AG04450 (cell line): ENCODE measurements around the gene TES. TPM values are rescaled to one million over a fixed set of nuclear protein-coding genes. Genes with fewer than 3 reads are reported as not detected.
A peak's percentile ranks its signal among the peaks of the same experiment; 100 is the strongest.

ENCODE experiments used
- CTCF ChIA-PET: fragments of 300-600, 350-600 bp; formaldehyde crosslinking; extraction: SDS; loops from one replicate; lab custom pipeline; 2022; ENCODE audit warnings: antibody characterized with exemption, inconsistent platforms; lab: Charles Lee
- POLR2A ChIA-PET: fragments of 350-600 bp; formaldehyde crosslinking; extraction: SDS; loops from one replicate; lab custom pipeline; 2021; ENCODE audit warnings: antibody characterized with exemption, inconsistent platforms; lab: Yijun Ruan, JAX
- DNase-seq: peaks from one replicate; pipeline ENCODE4 v3.0.0-alpha.2; 2011; ENCODE audit warnings: low read depth, low spot score
- H3K27ac ChIP-seq: one replicate; pipeline ENCODE4 v1.5.1; 2012; ENCODE audit warnings: low read depth, low read length, control low read depth
- H3K27me3 ChIP-seq: one replicate; pipeline ENCODE4 v1.6.0; 2012; ENCODE audit warnings: low read length; ENCODE audit not compliant: control insufficient read depth, insufficient read depth
- H3K4me3 ChIP-seq: 2 replicates; pipeline ENCODE4 v1.5.1; 2011; ENCODE audit warnings: mild to moderate bottlenecking, low read depth, low read length, control low read depth
- H3K9me3 ChIP-seq: 2 replicates; pipeline ENCODE4 v1.5.1; 2012; ENCODE audit warnings: low read length; ENCODE audit not compliant: control insufficient read depth, insufficient read depth
- polyA plus RNA-seq: library from polyadenylated mRNA; depleted of rRNA; stranded (reverse); fragments of >200 nt; gene quantifications from 2 replicates; pipeline ENCODE4 v1.2.3, GENCODE V29; 2011
- TF ChIP-seq, protein P1 (sequence below): IDR thresholded peaks from 2 replicates; pipeline ENCODE4 v1.5.1; 2011; ENCODE audit warnings: low read depth, low read length, control low read depth, inconsistent platforms

TES gene
- polyA plus RNA-seq, 1 experiment: 152 TPM

DNA sequence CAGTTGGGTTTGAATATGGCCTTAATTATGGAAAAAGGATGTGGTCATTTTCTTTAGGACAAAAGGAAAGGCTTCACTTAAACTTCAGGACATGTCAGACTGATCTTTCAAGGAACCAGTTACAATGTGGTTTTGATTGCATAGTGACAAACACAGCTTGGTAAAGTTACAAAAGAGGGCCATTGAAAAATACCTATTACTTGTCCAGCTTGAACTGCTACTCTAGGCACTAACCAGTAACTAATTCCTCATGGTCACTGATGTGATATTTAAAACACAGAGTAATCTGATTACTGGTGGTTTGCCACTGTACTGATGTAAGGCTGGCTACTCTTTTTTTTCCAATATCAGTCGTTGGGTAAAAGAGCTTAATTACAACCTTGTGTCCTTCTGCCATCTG, 22.6 kb downstream of the TES start:
- TF ChIP-seq, protein P1, sequence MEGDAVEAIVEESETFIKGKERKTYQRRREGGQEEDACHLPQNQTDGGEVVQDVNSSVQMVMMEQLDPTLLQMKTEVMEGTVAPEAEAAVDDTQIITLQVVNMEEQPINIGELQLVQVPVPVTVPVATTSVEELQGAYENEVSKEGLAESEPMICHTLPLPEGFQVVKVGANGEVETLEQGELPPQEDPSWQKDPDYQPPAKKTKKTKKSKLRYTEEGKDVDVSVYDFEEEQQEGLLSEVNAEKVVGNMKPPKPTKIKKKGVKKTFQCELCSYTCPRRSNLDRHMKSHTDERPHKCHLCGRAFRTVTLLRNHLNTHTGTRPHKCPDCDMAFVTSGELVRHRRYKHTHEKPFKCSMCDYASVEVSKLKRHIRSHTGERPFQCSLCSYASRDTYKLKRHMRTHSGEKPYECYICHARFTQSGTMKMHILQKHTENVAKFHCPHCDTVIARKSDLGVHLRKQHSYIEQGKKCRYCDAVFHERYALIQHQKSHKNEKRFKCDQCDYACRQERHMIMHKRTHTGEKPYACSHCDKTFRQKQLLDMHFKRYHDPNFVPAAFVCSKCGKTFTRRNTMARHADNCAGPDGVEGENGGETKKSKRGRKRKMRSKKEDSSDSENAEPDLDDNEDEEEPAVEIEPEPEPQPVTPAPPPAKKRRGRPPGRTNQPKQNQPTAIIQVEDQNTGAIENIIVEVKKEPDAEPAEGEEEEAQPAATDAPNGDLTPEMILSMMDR: no peak
- POLR2A ChIA-PET: interaction anchor here (0.9 kb wide), 1 partner anchor 56 kb away, joined by 3 read pairs; no protein-coding TSS in a partner anchor

DNA sequence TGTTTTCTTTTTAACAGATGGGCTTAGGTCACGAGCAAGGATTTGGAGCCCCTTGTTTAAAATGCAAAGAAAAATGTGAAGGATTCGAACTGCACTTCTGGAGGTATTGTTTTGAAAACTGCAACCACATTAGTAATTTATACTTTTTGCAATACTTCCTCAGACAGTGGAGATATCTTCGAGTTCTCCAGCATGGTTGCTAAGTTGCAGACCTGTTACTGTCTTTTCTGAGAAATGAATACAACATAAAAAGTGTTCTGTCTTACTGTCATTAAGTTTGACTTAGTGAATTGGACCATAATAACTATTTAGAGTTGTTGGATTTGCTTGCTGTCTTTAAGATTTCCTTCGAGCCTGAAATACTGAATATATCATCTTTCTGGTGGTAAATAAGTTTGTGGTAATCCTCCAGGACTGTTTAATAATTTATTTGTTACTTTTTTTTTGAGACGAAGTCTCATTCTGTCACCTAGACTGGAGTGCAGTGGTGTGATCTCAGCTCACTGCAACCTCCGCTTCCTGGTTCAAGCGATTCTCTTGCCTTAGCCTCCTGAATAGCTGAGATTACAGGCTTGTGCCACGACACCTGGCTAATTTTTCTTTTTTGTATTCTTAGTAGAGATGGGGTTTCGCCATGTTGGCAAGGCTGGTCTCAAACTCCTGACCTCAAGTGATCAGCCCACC, 24.3 kb downstream of the TES start:
- ChIA-PET POLR2A (no interaction called here), CTCF (interaction anchor here (1.0 to 9.9 kb wide), 12 partner anchors 9 to 419 kb away, joined by 3 to 362 read pairs (median 8); no protein-coding TSS in a partner anchor)
- Histone ChIP-seq H3K9me3 (no peaks in the 10 kb centered on the region), H3K27me3 (no peaks in the 10 kb centered on the region), H3K27ac (no peak overlapping the region), H3K4me3 (no peak overlapping the region)
- no peak for DNase-seq
- TF ChIP-seq, protein P1: no peak

More for the DNA sequence above, 22.6 kb downstream of the TES start:
- no peaks in the 10 kb centered on the region for H3K9me3 ChIP-seq
- no peak for DNase-seq
- H3K27me3 ChIP-seq: no peaks in the 10 kb centered on the region
- CTCF ChIA-PET: interaction anchor here (0.6 to 4.7 kb wide), 11 partner anchors 9 to 1412 kb away, joined by 3 to 82 read pairs (median 6); no protein-coding TSS in a partner anchor
- no peak overlapping the region for H3K27ac ChIP-seq
- H3K4me3 ChIP-seq: no peak overlapping the region

DNA sequence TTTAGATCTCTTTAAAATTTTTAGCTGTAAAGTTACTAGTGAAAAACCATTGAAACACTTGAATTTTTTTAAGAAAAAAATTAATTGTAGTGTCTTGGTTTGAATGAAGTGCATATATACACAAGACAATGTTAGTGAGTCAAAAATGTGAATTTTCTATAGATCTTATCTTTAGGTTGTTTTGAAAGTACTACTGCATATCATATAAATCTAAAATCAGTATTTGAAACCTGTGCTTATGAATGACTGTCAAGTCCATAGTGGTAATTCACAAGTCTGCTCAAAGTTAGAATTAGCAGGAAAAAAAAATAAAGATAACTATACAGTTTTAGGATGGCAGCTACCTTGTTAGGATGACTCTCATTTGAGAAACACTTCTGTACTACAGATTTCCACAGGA, 25.0 kb downstream of the TES start:
- TF ChIP-seq, protein P1: no peak
- Histone ChIP-seq H3K27ac (no peak overlapping the region), H3K9me3 (no peaks in the 10 kb centered on the region), H3K4me3 (no peak overlapping the region), H3K27me3 (no peaks in the 10 kb centered on the region)
- CTCF ChIA-PET: interaction anchor here (0.6 to 9.9 kb wide), 37 partner anchors 10 to 575 kb away, joined by 3 to 362 read pairs (median 7); no protein-coding TSS in a partner anchor
- no peak for DNase-seq
- POLR2A ChIA-PET: no interaction called here

DNA sequence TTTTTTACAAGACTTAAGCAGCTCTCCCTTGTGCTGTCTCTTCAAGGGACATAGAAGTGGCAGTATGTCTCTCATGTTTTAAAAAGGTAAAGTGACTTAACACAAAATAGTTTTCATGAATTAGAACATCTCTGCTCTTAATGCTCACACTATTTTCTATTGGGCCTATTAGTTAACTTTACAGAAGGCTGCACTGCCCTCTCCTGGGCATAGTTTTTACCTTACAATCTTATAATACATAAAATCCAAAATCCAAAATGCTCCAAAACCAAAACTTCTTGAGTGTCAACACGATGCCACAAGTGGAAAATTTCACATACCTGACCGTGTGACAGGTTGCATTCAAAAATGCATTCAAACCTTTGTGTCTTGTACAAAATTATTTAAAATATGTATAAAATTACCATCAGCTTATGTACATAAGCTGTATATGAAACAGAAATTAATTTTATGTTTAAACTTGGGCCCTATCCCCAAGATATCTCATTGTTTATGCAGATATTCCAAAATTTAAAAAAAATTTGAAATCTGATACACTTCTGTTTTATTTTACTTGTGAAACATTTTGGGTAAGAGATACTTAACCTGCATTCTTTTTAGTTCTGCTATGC, 25.8 kb downstream of the TES start:
- no peaks in the 10 kb centered on the region for H3K9me3 ChIP-seq
- TF ChIP-seq, protein P1: peak; percentile 59
- CTCF ChIA-PET: interaction anchor here (0.6 to 9.9 kb wide), 48 partner anchors 9 to 574 kb away, joined by 3 to 362 read pairs (median 6); no protein-coding TSS in a partner anchor
- H3K27ac ChIP-seq: no peak overlapping the region
- no peak overlapping the region for H3K4me3 ChIP-seq
- no peak for DNase-seq
- POLR2A ChIA-PET: interaction anchor here (0.7 to 1.0 kb wide), 2 partner anchors 55 to 64 kb away, joined by 3 read pairs; no protein-coding TSS in a partner anchor
- H3K27me3 ChIP-seq: no peaks in the 10 kb centered on the region
